Naive thymus-derived CD4-positive, alpha-beta T cell (primary cell): ENCODE results near the gene SRSF9. TPM values are rescaled to one million over a fixed set of nuclear protein-coding genes. Genes with fewer than 3 reads are reported as not detected.
"Not testable (repeated sequence)": the region's sequence is repeated elsewhere in the genome, so short reads cannot be mapped to it uniquely, and the experiment has no call there.

Experiments used
- ATAC-seq: fragments of 150-1000 bp; cut with Tn5 transposase; 2 replicates; pipeline ENCODE4 v1.10.0; 2021; ENCODE audit warnings: mild to moderate bottlenecking, moderate library complexity
- CTCF ChIA-PET: fragments of 350-600 bp; sonication (Branson Sonifier 250); formaldehyde crosslinking; loops from one replicate; lab custom pipeline; 2021; ENCODE audit warnings: antibody characterized with exemption; lab: Charles Lee
- POLR2A ChIA-PET: fragments of 350-600 bp; sonication (Branson Sonifier 250); formaldehyde crosslinking; loops from one replicate; lab custom pipeline; 2021; ENCODE audit warnings: antibody characterized with exemption, inconsistent platforms; lab: Charles Lee
- DNase-seq, 9 donors: peaks; one replicate each; pipeline versions ENCODE4 v3.0.0 to v3.0.0-alpha.2; 2020 to 2022; ENCODE audit warnings: mixed read lengths in 1 of 9
- H3K27ac ChIP-seq: one replicate; pipeline ENCODE4 v1.7.0; 2013; ENCODE audit warnings: mild to moderate bottlenecking, low read depth, low read length, moderate library complexity
- H3K27me3 ChIP-seq, 2 donors: one replicate each; pipeline ENCODE4 v1.7.0; 2013; ENCODE audit warnings: low read length in 2 of 2, mild to moderate bottlenecking in 2 of 2, moderate library complexity in 2 of 2; ENCODE audit not compliant: control insufficient read depth in 2 of 2, insufficient read depth in 2 of 2
- H3K36me3 ChIP-seq, 3 experiments: 1 replicate in 2 of 3; 2 replicates in 1 of 3; pipeline ENCODE4 v1.7.0; 2013; ENCODE audit warnings: low read length in 3 of 3, mild to moderate bottlenecking in 3 of 3, moderate library complexity in 1 of 3; ENCODE audit not compliant: insufficient read depth in 3 of 3, control insufficient read depth in 2 of 3
- H3K4me1 ChIP-seq, 2 donors: one replicate each; pipeline ENCODE4 v1.7.0; 2013; ENCODE audit warnings: low read length in 2 of 2, mild to moderate bottlenecking in 2 of 2, moderate library complexity in 1 of 2; ENCODE audit not compliant: control insufficient read depth in 2 of 2, insufficient read depth in 2 of 2
- H3K4me3 ChIP-seq: 2 replicates; pipeline ENCODE4 v1.7.0; 2013; ENCODE audit warnings: mild to moderate bottlenecking, low read length
- H3K9me3 ChIP-seq, 3 experiments: 1 replicate in 2 of 3; 2 replicates in 1 of 3; pipeline ENCODE4 v1.7.0; 2013; ENCODE audit warnings: low read length in 3 of 3; ENCODE audit not compliant: control insufficient read depth in 2 of 3
- H3K27ac Mint-ChIP-seq, 9 donors: one replicate each; pipeline ENCODE4 v1.8.0; 2020 to 2022; ENCODE audit warnings: mixed read lengths in 9 of 9, mild to moderate bottlenecking in 8 of 9, moderate library complexity in 5 of 9, inconsistent platforms in 2 of 9
- H3K27me3 Mint-ChIP-seq, 5 donors: one replicate each; pipeline ENCODE4 v1.8.0; 2021 to 2022; ENCODE audit warnings: mixed read lengths in 5 of 5, mild to moderate bottlenecking in 1 of 5
- H3K36me3 Mint-ChIP-seq, 5 donors: one replicate each; pipeline ENCODE4 v1.8.0; 2020 to 2022; ENCODE audit warnings: mixed read lengths in 5 of 5, mild to moderate bottlenecking in 3 of 5, inconsistent platforms in 1 of 5
- H3K4me1 Mint-ChIP-seq, 7 donors: one replicate each; pipeline ENCODE4 v1.8.0; 2020 to 2022; ENCODE audit warnings: mixed read lengths in 7 of 7, mild to moderate bottlenecking in 3 of 7, inconsistent platforms in 1 of 7
- H3K4me3 Mint-ChIP-seq, 10 donors: one replicate each; pipeline ENCODE4 v1.8.0; 2020 to 2022; ENCODE audit warnings: mild to moderate bottlenecking in 10 of 10, mixed read lengths in 10 of 10, moderate library complexity in 6 of 10, inconsistent platforms in 2 of 10
- H3K9me3 Mint-ChIP-seq, 11 donors: one replicate each; pipeline ENCODE4 v1.8.0; 2020 to 2022; ENCODE audit warnings: mixed read lengths in 11 of 11, mild to moderate bottlenecking in 4 of 11, inconsistent platforms in 1 of 11, moderate library complexity in 1 of 11
- intact Hi-C, 2 donors: fragments of 100-400 bp; cut with micrococcal nuclease; formaldehyde crosslinking; loops; one replicate each; pipeline ENCODE4 v1.15.1; 2023
- polyA plus RNA-seq, 2 donors: library from polyadenylated mRNA; unstranded; fragments of 300-500 nt; fragmentation: Illumina TruSeq; gene quantifications; one replicate each; pipeline ENCODE4 v1.2.3, GENCODE V29; 2021
- total RNA-seq, 6 experiments: library from RNA in 5 of 6; stranded (reverse) in 5 of 6; gene quantifications; 1 replicate in 5 of 6; 2 replicates in 1 of 6; pipeline ENCODE4 v1.2.3 and lab custom pipeline; 2021 to 2026

The SRSF9 gene
- total RNA-seq (100 to 1,000 TPM; 136 to 191 (median 145) TPM), polyA plus RNA-seq (100 to 1,000 TPM; 148 to 152 TPM), total RNA-seq (lab: John Stamatoyannopoulos, UW) (77.7 reads per million, percentile 80 among the genes with 10 or more reads in this experiment)

- DNase-seq, result peak; percentile 96 to 100 (median 97)
- Histone ChIP-seq H3K4me1 (peaks cover 4 to 31% of the 10 kb centered on the region in 2 donors), H3K36me3 (peaks cover 0 to 18% (median 16%) of the 10 kb centered on the region in 3 experiments), H3K9me3 (no peaks in the 10 kb centered on the region), H3K27me3 (no peaks in the 10 kb centered on the region), H3K27ac (peak within 1 kb of the TSS; percentile 86), H3K4me3 (peak within 1 kb of the TSS; percentile 78)
- peaks cover 0 to 2% (median 0%) of the 10 kb centered on the region in 5 donors for H3K27me3 Mint-ChIP-seq
- peak within 1 kb of the TSS; percentile 71 to 96 (median 86) for H3K27ac Mint-ChIP-seq
- peaks cover 34 to 65% (median 47%) of the 10 kb centered on the region in 7 donors for H3K4me1 Mint-ChIP-seq
- intact Hi-C loops, result loop anchor here (1.0 to 2.0 kb wide), 13 partner anchors 15 to 217 kb away; partner anchors contain the start of genes COX6A1 (in 2 of the 2), GATC (in 2 of the 2), TRIAP1 (in 2 of the 2) and COQ5 (in 1 of the 2)
- ChIA-PET CTCF (interaction anchor here (0.8 to 2.2 kb wide), 12 partner anchors 11 to 178 kb away, joined by 3 to 10 read pairs (median 4); partner anchors contain the start of gene RNU4-2), POLR2A (interaction anchor here (0.7 to 4.5 kb wide), 17 partner anchors 10 to 434 kb away, joined by 3 to 34 read pairs (median 4); partner anchors contain the start of genes COQ5, COX6A1, DYNLL1 and RNU4-1)
- peaks cover 4 to 13% (median 7%) of the 10 kb centered on the region in 5 donors for H3K36me3 Mint-ChIP-seq
- H3K4me3 Mint-ChIP-seq, result peak within 1 kb of the TSS; percentile 75 to 99 (median 90)
- H3K9me3 Mint-ChIP-seq, result no peaks in the 10 kb centered on the region
- ATAC-seq, result peak; percentile 95
Measured at GRCh38 chr12:120469450-120470149, at the start of gene SRSF9. Gene SRSF9 (minus strand): TSS chr12:120469748. CDS start chr12:120469609, 139 bp downstream.

GRCh38 chr12:120519324-120519723 lies 49.8 kb upstream of the SRSF9 start:
- DNase-seq, H3K9me3 Mint-ChIP-seq, H3K27ac Mint-ChIP-seq, H3K27ac ChIP-seq, H3K4me1 Mint-ChIP-seq, CTCF ChIA-PET, H3K27me3 Mint-ChIP-seq, intact Hi-C loops, H3K4me3 ChIP-seq, H3K4me3 Mint-ChIP-seq, H3K4me1 ChIP-seq, ATAC-seq, H3K9me3 ChIP-seq, H3K27me3 ChIP-seq: not testable (repeated sequence)
- peaks cover 0 to 16% (median 12%) of the 10 kb centered on the region in 5 donors for H3K36me3 Mint-ChIP-seq
- POLR2A ChIA-PET, result interaction anchor here (0.7 kb wide), 1 partner anchor 31 kb away, joined by 3 read pairs; no protein-coding TSS in a partner anchor
- peaks cover 0 to 27% (median 5%) of the 10 kb centered on the region in 3 experiments for H3K36me3 ChIP-seq

- Mint-ChIP-seq H3K27me3 (no peaks in the 10 kb centered on the region), H3K4me1 (no peaks in the 10 kb centered on the region), H3K36me3 (peaks cover 0 to 17% (median 14%) of the 10 kb centered on the region in 5 donors), H3K4me3 (no peak overlapping the region), H3K9me3 (no peaks in the 10 kb centered on the region), H3K27ac (peak overlapping the region in 1 of 9 donors; percentile 32)
- no peak overlapping the region for H3K4me3 ChIP-seq
- H3K36me3 ChIP-seq, result peaks cover 0 to 36% (median 5%) of the 10 kb centered on the region in 3 experiments
- intact Hi-C loops, result no loop called here
- H3K4me1 ChIP-seq, result no peaks in the 10 kb centered on the region
- POLR2A ChIA-PET, result no interaction called here
- ATAC-seq (no peak), DNase-seq (no peak)
- no peaks in the 10 kb centered on the region for H3K27me3 ChIP-seq
- no peak overlapping the region for H3K27ac ChIP-seq
- CTCF ChIA-PET, result no interaction called here
- H3K9me3 ChIP-seq, result no peaks in the 10 kb centered on the region
Measured at GRCh38 chr12:120515496-120515895, 45.9 kb upstream of the SRSF9 start.

GRCh38 chr12:120514002-120514401 lies 44.5 kb upstream of the SRSF9 start:
- Mint-ChIP-seq H3K36me3 (peaks cover 3 to 25% (median 19%) of the 10 kb centered on the region in 5 donors), H3K4me3 (no peak overlapping the region), H3K9me3 (no peaks in the 10 kb centered on the region), H3K4me1 (no peaks in the 10 kb centered on the region), H3K27ac (no peak overlapping the region), H3K27me3 (no peaks in the 10 kb centered on the region)
- Histone ChIP-seq H3K27ac (no peak overlapping the region), H3K27me3 (no peaks in the 10 kb centered on the region), H3K36me3 (peaks cover 0 to 46% (median 5%) of the 10 kb centered on the region in 3 experiments), H3K4me3 (no peak overlapping the region), H3K4me1 (no peaks in the 10 kb centered on the region), H3K9me3 (no peaks in the 10 kb centered on the region)
- no peak for ATAC-seq
- CTCF ChIA-PET, result no interaction called here
- DNase-seq, result no peak
- POLR2A ChIA-PET, result interaction anchor here (1.2 kb wide), 1 partner anchor 18 kb away, joined by 4 read pairs; no protein-coding TSS in a partner anchor
- intact Hi-C loops, result no loop called here

GRCh38 chr12:120508537-120508936 lies 39.0 kb upstream of the SRSF9 start:
- peaks cover 3 to 34% (median 13%) of the 10 kb centered on the region in 5 donors for H3K36me3 Mint-ChIP-seq
- H3K27ac Mint-ChIP-seq, result no peak overlapping the region

GRCh38 chr12:120504587-120504986 lies 35.0 kb upstream of the SRSF9 start:
- H3K4me1 ChIP-seq, result no peaks in the 10 kb centered on the region
- CTCF ChIA-PET, result interaction anchor here (1.0 kb wide), 1 partner anchor 8 kb away, joined by 5 read pairs; no protein-coding TSS in a partner anchor
- Mint-ChIP-seq H3K36me3 (peaks cover 0 to 27% (median 13%) of the 10 kb centered on the region in 5 donors), H3K9me3 (no peaks in the 10 kb centered on the region), H3K27me3 (no peaks in the 10 kb centered on the region), H3K27ac (no peak overlapping the region), H3K4me3 (no peak overlapping the region), H3K4me1 (peaks cover 0 to 7% (median 3%) of the 10 kb centered on the region in 7 donors)
- H3K27me3 ChIP-seq, result no peaks in the 10 kb centered on the region
- H3K27ac ChIP-seq, result no peak overlapping the region
- peaks cover 0 to 52% (median 5%) of the 10 kb centered on the region in 3 experiments for H3K36me3 ChIP-seq
- DNase-seq (no peak), ATAC-seq (no peak)
- intact Hi-C loops, result no loop called here
- no peak overlapping the region for H3K4me3 ChIP-seq
- H3K9me3 ChIP-seq, result no peaks in the 10 kb centered on the region
- POLR2A ChIA-PET, result interaction anchor here (0.6 to 1.0 kb wide), 2 partner anchors 28 to 251 kb away, joined by 3 to 7 read pairs; no protein-coding TSS in a partner anchor

More at GRCh38 chr12:120508537-120508936, 39.0 kb upstream of the SRSF9 start:
- CTCF ChIA-PET, result no interaction called here
- H3K27me3 Mint-ChIP-seq, result no peaks in the 10 kb centered on the region
- H3K9me3 Mint-ChIP-seq, result no peaks in the 10 kb centered on the region
- H3K4me3 Mint-ChIP-seq, result no peak overlapping the region
- Histone ChIP-seq H3K4me3 (no peak overlapping the region), H3K27ac (no peak overlapping the region), H3K27me3 (no peaks in the 10 kb centered on the region), H3K4me1 (no peaks in the 10 kb centered on the region), H3K9me3 (no peaks in the 10 kb centered on the region), H3K36me3 (peaks cover 0 to 46% (median under 1%) of the 10 kb centered on the region in 3 experiments)
- ATAC-seq (no peak), DNase-seq (no peak)
- intact Hi-C loops, result no loop called here
- H3K4me1 Mint-ChIP-seq, result no peaks in the 10 kb centered on the region
- POLR2A ChIA-PET, result interaction anchor here (0.6 to 1.1 kb wide), 2 partner anchors 13 to 1954 kb away, joined by 3 to 4 read pairs; partner anchors contain the start of gene DYNLL1
